Activated T-helper 1 cell treated with anti-CD3 and anti-CD28 coated beads, Interleukin-12 subunit alpha, Interleukin-12 subunit beta, Interleukin-2, Interleukin-4 antibody, amounts not matched to agents 30 ng/mL and 10 ng/mL and 1 ng/mL, durations not matched to agents 14 hours and 24 hours and 36 hours (primary cell): ENCODE results near the gene NTN4. TPM values are rescaled to one million over a fixed set of nuclear protein-coding genes. Genes with fewer than 3 reads are reported as not detected.
"Not testable (repeated sequence)": the region's sequence is repeated elsewhere in the genome, so short reads cannot be mapped to it uniquely, and the experiment has no call there.

ENCODE experiments used
- DNase-seq: peaks from one replicate; pipeline ENCODE4 v3.0.0; 2021; ENCODE audit warnings: low spot score
- H3K27ac Mint-ChIP-seq: one replicate; pipeline ENCODE4 v1.8.0; 2021; ENCODE audit warnings: mild to moderate bottlenecking, mixed read lengths
- H3K27me3 Mint-ChIP-seq: one replicate; pipeline ENCODE4 v1.8.0; 2022; ENCODE audit warnings: mild to moderate bottlenecking, moderate library complexity, mixed read lengths; ENCODE audit not compliant: insufficient read depth
- H3K36me3 Mint-ChIP-seq: one replicate; pipeline ENCODE4 v1.8.0; 2021; ENCODE audit warnings: low read depth, mixed read lengths
- H3K4me1 Mint-ChIP-seq: one replicate; pipeline ENCODE4 v1.8.0; 2021; ENCODE audit warnings: low read depth, mixed read lengths
- H3K4me3 Mint-ChIP-seq: one replicate; pipeline ENCODE4 v1.8.0; 2021; ENCODE audit warnings: mild to moderate bottlenecking, moderate library complexity, mixed read lengths
- H3K9me3 Mint-ChIP-seq: one replicate; pipeline ENCODE4 v1.8.0; 2021; ENCODE audit warnings: mixed read lengths
- intact Hi-C: fragments of 100-400 bp; cut with micrococcal nuclease; formaldehyde crosslinking; loops from one replicate; pipeline ENCODE4 v1.15.1; 2024
- total RNA-seq: library from RNA; stranded (reverse); gene quantifications from 2 replicates; pipeline ENCODE4 v1.2.3, GENCODE V29; 2022

NTN4 gene
- total RNA-seq, 1 donor from 2014 or later: not detected

DNA sequence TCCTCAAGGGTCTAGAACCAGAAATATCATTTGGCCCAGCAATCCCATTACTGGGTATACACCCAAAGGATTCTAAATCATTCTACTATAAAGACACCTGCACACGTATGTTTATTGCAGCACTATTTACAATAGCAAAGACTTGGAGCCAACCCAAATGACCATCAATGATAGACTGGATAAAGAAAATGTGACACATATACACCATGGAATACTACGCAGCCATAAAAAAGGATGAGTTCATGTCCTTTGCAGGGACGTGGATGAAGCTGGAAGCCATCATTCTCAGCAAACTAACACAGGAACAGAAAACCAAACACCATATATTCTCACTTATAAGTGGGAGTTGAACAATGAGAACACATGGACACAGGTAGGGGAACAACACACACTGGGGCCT lies 112.8 kb downstream of the NTN4 start:
- DNase-seq, H3K27ac Mint-ChIP-seq, H3K4me3 Mint-ChIP-seq, H3K9me3 Mint-ChIP-seq, H3K36me3 Mint-ChIP-seq, intact Hi-C loops, H3K4me1 Mint-ChIP-seq, H3K27me3 Mint-ChIP-seq: not testable (repeated sequence)

DNA sequence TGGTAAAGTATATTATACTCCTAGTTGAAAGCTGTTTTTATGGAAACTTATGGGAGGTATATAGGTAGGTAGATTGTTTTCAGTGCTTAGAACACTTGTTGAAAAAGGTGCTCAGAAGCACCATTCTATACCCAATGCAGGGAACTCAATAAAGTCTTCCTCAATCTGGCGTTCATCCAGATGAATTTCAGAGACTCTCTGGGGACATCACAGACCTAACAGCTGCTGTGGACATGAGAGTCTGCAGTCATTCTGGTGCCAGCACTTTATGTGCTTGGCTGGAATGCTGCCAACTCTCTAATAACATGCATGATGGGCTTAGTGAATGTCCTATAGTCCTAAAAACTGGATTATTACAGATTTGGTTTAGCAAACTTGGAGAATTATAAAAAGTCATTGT lies 115.9 kb downstream of the NTN4 start:
- Mint-ChIP-seq H3K36me3 (no peaks in the 10 kb centered on the region), H3K27me3 (peaks cover 3% of the 10 kb centered on the region), H3K4me1 (no peaks in the 10 kb centered on the region), H3K4me3 (no peak overlapping the region), H3K9me3 (no peaks in the 10 kb centered on the region), H3K27ac (no peak overlapping the region)
- no peak for DNase-seq
- intact Hi-C loops: no loop called here

DNA sequence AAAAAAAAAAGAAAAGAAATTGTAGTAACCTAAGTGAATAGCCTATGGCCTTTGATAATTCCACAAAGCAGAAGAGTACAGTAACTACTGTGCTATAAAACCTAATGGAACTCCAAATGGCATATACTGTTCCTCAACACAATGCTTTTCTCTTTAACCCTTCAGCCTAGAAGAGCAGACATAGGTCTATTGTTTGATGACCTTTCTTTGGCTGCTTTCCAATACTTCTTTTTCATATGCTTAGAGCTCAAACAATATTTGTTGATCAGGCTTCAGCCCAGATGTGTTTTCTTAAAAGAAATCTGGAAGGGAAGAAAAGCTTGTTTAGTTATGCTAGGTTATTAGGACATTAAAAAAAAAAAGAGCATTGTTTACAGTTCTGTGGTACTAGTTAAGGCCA lies 116.4 kb downstream of the NTN4 start:
- Mint-ChIP-seq H3K36me3 (no peaks in the 10 kb centered on the region), H3K9me3 (no peaks in the 10 kb centered on the region), H3K27ac (no peak overlapping the region), H3K4me1 (no peaks in the 10 kb centered on the region), H3K27me3 (peaks cover 3% of the 10 kb centered on the region), H3K4me3 (no peak overlapping the region)
- intact Hi-C loops: no loop called here
- DNase-seq: no peak

DNA sequence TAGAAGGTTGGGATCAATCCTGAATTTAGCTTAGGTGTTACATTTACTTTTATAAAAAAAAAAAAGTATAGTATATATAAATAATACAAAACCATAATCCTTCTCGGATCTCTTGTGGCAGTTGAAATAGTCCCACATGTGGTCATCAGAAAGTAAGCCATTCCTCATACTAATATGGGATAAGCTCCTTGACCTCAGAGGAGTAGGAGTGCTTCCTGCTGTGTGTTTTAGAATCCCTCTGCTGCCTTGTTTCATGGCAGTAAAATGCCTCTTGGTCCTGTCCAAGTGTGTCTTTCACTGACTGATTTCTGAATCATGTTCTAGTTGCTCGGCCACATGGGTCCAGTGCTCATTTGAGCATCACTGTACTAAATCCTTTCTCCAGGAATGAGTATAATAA lies 117.0 kb downstream of the NTN4 start:
- H3K4me3 Mint-ChIP-seq: no peak overlapping the region
- no peaks in the 10 kb centered on the region for H3K4me1 Mint-ChIP-seq
- no peak overlapping the region for H3K27ac Mint-ChIP-seq
- intact Hi-C loops: no loop called here
- H3K9me3 Mint-ChIP-seq: no peaks in the 10 kb centered on the region
- DNase-seq: no peak
- H3K27me3 Mint-ChIP-seq: peaks cover 5% of the 10 kb centered on the region
- no peaks in the 10 kb centered on the region for H3K36me3 Mint-ChIP-seq

DNA sequence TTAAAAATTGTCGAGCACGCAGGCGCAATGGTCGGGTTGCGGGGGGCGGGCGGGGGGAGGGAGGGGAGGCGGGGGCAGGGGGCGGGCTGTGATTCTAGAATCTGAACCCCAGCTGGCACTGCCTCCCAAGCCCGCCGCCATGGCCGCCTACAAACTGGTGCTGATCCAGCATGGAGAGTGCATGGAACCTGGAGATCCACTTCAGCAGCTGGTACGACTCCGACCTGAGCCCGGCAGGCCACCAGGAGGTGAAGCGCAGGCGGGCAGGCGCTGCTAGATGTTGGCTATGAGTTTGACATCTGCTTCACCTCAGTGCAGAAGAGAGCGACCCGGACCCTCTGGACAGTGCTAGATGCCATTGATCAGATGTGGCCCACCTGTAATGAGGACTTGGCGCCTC lies 118.4 kb downstream of the NTN4 start:
- Mint-ChIP-seq H3K36me3 (no peaks in the 10 kb centered on the region), H3K4me3 (no peak overlapping the region), H3K27me3 (peaks cover 2% of the 10 kb centered on the region), H3K27ac (no peak overlapping the region), H3K9me3 (no peaks in the 10 kb centered on the region), H3K4me1 (no peaks in the 10 kb centered on the region)
- intact Hi-C loops: no loop called here
- no peak for DNase-seq

DNA sequence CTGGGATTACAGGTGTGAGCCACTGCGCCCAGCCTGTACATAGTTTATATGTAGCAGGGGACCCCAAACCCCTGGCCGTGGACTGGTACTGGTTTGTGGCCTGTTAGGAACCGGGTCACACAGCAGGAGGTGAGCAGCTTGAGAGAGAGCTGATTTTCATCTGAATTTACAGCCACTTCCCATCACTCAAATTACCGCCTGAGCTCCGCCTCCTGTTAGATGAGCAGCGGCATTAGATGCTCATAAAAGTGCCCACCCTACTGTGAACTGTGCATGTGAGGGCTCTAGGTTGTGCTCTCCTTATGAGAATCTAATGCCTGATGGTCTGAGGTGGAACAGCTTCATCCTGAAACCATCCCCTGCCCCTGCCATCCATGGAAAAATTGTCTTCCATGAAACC lies 119.3 kb downstream of the NTN4 start:
- Mint-ChIP-seq H3K4me1 (no peaks in the 10 kb centered on the region), H3K27ac (no peak overlapping the region), H3K27me3 (peaks cover 2% of the 10 kb centered on the region), H3K36me3 (no peaks in the 10 kb centered on the region), H3K4me3 (no peak overlapping the region), H3K9me3 (no peaks in the 10 kb centered on the region)
- intact Hi-C loops: no loop called here
- no peak for DNase-seq

DNA sequence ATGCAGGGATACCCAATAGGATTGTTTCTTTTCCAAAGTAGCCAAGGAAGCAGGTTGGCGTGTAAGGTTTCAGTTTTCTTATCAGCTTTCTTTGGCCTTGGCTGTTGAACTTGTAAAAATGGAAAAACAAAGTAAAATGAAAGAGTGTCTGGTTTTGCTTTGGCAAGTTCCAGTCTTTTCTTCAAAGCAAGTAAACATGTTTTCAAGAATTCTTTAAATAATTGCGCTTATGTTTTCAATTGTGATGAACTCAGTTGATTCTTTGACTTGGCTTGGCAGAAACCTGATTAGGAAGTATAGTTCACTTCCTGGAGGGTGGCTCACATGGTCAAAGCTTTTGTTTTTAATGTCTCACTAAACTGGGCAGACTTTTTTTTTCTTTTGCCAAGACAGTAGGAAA lies 127.0 kb downstream of the NTN4 start:
- intact Hi-C loops: no loop called here
- Mint-ChIP-seq H3K27ac (no peak overlapping the region), H3K4me3 (no peak overlapping the region), H3K9me3 (no peaks in the 10 kb centered on the region), H3K27me3 (peaks cover 3% of the 10 kb centered on the region), H3K4me1 (no peaks in the 10 kb centered on the region), H3K36me3 (no peaks in the 10 kb centered on the region)
- no peak for DNase-seq

DNA sequence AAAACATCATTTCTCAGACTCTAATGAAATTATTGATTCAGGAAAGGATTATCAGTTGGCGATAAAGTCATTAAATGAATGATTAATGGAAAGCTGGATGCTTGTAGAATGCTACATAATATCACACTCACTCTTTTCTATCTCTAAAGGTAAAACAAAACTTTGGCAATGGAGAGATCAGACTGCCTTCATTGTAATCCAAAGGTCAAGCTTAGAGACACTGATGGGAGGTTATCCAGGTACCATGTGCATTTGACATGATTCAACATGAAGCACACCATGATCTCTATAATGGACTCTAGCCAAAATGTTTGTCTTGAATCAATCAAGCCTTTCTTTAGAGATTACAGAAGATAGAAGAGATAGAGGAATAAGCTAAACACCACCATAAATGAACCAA lies 129.2 kb downstream of the NTN4 start:
- DNase-seq: no peak
- intact Hi-C loops: no loop called here
- Mint-ChIP-seq H3K27me3 (peaks cover 3% of the 10 kb centered on the region), H3K27ac (no peak overlapping the region), H3K36me3 (no peaks in the 10 kb centered on the region), H3K4me1 (no peaks in the 10 kb centered on the region), H3K9me3 (no peaks in the 10 kb centered on the region), H3K4me3 (no peak overlapping the region)

DNA sequence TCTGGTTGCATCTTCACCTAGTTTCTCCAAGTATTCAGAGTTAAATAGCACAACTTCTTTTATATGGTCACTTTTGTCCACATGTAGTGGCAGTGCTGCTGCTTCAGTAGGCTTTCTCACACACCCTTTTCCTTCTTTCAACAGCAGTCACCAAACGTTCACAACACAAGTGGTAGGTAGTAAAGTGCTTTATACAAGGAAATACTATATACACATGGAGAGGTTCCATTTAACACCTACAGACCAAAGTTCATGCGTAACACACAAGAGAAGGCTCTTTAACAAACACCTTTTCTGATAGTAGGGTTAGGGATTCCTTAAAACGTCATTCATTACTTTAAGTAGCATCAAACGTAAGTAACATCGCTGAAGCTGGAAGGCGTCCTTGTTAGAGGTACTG lies 132.2 kb downstream of the NTN4 start:
- Mint-ChIP-seq H3K9me3 (peaks cover 4% of the 10 kb centered on the region), H3K36me3 (no peaks in the 10 kb centered on the region), H3K4me1 (no peaks in the 10 kb centered on the region), H3K4me3 (no peak overlapping the region), H3K27me3 (peaks cover 5% of the 10 kb centered on the region), H3K27ac (no peak overlapping the region)
- no peak for DNase-seq
- intact Hi-C loops: no loop called here

DNA sequence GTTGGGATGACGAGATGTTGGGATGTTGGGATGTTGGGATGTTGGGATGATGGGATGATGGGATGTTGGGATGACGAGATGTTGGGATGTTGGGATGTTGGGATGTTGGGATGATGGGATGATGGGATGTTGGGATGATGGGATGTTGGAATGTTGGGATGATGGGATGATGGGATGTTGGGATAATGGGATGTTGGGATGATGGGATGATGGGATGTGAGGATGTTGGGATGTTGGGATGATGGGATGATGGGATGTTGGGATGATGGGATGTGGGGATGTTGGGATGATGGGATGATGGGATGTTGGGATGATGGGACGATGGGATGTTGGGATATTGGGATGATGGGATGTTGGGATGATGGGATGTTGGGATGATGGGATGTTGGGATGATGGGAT lies 135.9 kb downstream of the NTN4 start:
- H3K27ac Mint-ChIP-seq, H3K4me3 Mint-ChIP-seq, H3K36me3 Mint-ChIP-seq, intact Hi-C loops, H3K9me3 Mint-ChIP-seq, H3K4me1 Mint-ChIP-seq, H3K27me3 Mint-ChIP-seq, DNase-seq: not testable (repeated sequence)

DNA sequence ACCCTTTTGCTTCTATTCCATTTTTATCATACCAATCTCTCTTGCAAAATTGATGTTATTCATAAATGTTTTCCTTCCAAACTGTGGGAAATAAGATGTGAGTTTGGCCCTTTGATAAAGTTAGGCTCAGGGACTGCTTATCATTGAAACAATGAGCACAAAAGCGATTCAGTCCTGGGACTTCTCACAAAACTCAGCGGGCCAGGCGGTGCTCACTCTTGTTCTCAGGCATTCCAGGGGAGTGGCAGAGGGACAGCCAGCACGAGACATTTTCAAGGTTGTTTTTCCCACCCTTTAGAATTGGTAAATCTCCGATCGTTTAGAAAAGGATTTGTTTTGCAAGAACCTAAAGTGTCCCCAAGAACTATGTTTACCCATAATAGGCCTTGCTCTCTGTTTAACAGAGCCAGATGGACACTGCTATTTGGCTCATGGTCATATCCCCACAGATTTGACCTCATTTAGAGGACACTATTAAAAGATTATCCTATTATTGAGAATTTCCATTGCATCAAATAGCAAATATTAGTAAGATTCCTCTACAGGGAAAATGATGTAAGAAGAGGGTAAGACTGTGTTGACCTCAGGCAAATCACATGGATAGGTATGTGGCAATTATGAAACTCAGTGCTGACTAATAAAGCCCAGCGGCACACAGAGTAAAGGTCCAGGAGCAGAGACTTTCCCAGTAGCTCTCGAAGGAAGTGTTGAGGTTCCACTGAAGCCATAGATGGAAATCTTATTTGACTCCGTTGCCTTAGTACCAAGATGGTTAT lies 136.6 kb downstream of the NTN4 start:
- DNase-seq: no peak
- Mint-ChIP-seq H3K27ac (no peak overlapping the region), H3K36me3 (no peaks in the 10 kb centered on the region), H3K27me3 (peaks cover 2% of the 10 kb centered on the region), H3K4me3 (no peak overlapping the region), H3K9me3 (peaks cover 4% of the 10 kb centered on the region), H3K4me1 (no peaks in the 10 kb centered on the region)
- intact Hi-C loops: no loop called here

DNA sequence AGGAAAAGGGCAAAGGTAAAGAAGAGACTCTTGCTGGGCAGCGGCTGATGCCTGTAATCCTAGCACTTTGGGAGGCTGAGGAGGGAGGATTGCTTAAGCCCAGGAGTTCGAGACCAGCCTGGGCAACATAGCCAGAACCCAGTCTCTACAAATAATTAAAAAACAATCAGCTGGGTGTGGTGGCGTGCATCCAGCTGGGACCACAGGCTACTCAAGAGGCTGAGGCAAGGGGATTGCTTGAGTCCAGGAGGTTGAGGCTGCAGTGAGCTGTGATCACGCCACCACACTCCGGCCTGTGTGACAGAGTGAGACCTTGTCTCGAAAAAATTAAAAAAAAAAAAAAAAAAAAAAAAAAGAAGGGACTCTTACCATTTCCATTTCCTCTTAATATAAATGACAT lies 138.9 kb downstream of the NTN4 start:
- H3K27me3 Mint-ChIP-seq: peaks cover 2% of the 10 kb centered on the region
- DNase-seq: no peak

DNA sequence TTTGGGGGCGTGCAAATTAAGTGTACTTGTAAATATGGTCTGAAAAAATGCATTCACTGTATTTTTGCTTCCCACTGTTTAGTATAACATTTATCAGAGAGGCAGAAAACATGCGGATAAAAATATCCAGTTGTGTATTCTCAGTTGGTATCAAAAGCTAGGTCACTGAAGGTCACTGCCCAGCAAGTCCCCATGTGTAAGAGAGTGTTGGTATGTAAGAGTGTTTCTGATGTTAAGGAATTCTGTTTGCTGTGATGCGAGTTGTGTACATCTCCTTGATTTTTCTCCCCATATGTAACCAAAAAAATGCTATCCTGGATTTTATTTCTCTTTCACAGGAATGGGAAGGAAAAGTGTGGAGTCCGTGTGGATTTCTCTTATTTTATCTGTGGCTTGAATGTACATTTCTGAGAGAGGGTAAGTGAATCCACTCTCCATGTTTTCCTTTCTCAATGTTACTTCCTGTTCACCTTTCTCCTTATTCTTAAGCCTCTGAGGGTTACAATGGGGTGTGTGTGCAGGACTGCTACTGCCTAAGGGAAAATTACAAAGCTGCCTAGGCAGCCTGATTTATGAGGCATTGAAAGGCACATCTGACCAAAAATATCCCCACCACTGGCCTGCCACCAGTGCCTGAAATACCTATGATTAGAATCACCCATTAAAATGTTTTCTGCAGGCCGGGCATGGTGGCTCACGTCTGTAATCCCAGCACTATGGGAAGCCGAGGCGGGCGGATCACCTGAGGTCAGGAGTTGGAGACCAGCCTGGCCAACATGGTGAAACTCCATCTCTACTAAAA lies 141.4 kb downstream of the NTN4 start:
- DNase-seq: no peak
- peaks cover 1% of the 10 kb centered on the region for H3K27me3 Mint-ChIP-seq
- no peaks in the 10 kb centered on the region for H3K36me3 Mint-ChIP-seq
- no peak overlapping the region for H3K4me3 Mint-ChIP-seq
- H3K9me3 Mint-ChIP-seq: peaks cover 1% of the 10 kb centered on the region
- no peaks in the 10 kb centered on the region for H3K4me1 Mint-ChIP-seq
- no peak overlapping the region for H3K27ac Mint-ChIP-seq
- intact Hi-C loops: no loop called here

More for the DNA sequence above, 138.9 kb downstream of the NTN4 start:
- intact Hi-C loops: no loop called here
- H3K4me3 Mint-ChIP-seq: no peak overlapping the region
- peaks cover 4% of the 10 kb centered on the region for H3K9me3 Mint-ChIP-seq
- no peak overlapping the region for H3K27ac Mint-ChIP-seq
- no peaks in the 10 kb centered on the region for H3K36me3 Mint-ChIP-seq
- no peaks in the 10 kb centered on the region for H3K4me1 Mint-ChIP-seq
